ENCODE data around the gene SRP68.
"Not testable (repeated sequence)": the region's sequence is repeated elsewhere in the genome, so short reads cannot be mapped to it uniquely, and the experiment has no call there.

SRP68 gene

GRCh38 chr17:76089680-76090516 lies 17.6 kb upstream of the SRP68 start:
- no peak for DNase-seq

DNA sequence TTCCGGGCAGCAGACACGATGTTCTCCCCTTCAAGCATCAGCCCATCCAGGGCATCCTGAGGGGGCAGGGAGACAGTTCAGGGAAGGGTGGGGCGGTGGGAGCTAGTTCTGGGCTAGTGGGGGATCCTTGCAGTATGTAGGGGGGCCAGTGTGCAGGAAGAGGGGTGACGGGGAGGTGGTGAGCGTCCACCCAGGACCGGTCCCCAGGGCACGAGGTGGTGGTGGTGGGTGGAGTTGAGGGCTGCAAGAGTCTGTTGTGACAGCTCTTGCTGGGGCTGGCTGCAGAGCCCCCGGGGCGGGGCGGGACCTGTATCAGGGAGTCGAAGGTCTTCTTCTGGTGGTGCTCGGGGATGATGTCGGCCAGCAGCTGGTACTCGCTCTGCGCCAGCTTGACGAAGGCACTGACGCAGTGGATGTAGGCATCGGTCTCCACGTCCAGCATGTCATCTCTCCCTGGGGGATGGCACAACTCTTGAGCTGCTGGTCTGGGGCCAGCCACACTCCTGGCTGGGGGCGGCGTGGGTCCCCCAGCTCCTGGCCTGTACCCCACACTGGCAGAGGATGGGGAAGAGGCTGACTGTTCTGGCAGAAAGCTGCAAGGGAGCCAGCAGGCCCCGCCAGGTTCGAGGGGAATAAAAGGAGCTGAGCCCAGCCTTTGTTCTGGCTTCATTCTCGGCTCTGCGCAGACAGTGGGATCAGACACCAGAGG lies 16.7 kb upstream of the SRP68 start:
- DNase-seq = no peak

DNA sequence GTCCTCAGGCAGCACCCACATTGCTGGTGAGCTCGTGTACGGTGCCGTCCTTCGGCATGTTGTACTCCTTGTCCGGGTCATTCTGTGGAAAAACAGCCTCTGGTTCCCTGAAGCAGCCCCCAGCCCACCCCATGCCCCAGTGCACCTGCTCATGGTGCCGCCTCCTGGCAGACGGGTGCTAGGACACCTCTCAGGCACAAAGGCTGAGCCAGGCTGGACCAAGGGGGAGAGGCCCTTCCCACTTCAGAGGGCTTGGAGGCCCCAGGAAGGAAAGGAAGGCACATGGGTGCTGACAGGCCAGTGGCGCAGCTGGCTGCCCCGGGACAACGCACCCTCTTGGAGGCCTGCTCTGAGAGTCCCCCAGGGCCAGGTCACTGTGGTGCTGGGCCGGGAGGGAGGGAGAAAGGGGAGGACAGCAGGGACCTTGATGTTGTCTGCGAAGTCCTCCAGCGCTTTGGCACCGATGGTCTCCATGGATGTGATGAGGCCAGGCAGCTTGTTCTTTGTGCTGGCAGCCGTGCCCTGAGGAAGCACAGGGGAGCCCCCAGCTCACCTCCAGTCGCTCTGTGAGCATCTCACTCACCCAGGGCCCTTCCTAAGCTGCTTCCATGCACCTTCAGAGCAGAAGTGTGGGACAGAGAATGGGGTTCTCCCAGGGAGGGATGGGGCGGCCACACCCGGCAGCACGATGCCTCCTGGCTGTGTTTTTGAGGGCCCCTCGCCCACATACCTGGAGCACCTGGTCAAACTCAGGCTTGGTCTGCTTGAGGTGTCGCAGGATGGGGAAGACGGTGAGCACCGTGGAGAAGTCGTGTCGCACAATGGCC lies 15.9 kb upstream of the SRP68 start:
- no peak for DNase-seq

DNA sequence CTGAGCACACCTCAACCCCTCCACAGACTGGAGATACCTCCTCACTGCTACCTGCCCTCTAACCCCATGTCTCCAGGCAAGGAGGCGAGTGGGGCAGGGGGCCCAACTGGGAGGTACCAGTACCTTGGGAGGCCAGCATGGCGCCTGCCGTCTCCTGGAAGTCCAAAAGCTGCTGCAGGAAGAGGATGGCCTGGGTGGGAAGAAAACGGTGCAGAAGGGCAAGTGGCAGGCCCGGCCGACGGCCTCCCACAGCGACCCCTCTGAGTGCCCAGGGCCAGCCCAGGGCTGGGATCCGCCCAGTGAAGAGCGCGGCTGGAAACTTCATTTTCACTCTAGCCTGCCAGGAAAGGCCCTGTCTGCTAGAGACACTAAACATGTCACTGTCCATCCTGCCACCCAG lies 15.2 kb upstream of the SRP68 start:
- no peak for DNase-seq

DNA sequence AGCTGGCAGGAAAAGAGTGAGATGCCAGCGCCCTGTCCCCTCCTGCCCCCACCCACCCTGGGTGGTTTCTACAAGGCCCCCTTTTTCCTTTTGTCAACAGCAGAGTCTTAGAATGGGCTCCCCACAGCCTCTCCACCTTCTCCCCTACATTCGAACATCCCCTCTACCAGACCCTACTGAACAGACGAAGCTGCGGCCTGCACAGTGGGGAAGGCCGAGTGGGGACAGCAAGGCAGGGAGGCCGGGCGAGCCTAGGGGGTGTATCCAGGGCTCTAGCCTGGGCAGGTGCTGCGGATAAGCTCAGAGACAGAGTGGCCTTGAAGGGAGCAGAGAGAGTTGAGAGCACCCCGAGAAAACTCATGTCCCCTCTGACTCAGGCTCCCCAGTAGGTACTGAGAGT lies 14.1 kb upstream of the SRP68 start:
- DNase-seq = no peak

DNA sequence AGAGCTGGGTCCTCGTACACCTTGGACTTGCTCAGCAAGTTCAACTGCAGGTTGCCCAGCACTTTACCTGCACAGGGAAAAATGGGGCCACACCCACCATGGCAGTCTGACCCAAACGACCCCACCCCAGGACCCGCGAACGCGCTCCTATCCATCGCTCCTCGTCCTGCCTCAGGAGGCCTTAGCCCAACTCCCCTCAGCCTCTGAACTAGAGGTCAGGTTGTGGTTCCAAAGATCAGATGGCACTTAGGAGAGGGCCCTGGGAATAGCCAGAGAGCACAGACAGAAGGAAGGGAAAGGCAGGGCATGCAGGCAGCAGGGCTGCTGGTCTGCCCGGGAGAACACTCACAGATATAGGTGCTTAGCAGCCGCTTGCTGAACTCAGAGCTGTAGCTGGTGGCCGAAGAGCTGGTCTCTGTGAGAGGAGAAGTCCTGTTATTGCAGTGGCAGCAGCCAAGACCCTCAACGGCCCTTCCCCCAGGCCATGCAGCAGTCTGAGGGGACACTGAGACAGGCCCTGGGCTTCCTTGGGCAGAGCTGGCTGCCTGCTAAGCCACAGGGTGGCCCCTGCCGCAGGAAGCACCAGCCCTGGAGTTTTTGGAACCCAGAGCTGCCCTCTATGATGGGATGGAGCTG lies 13.5 kb upstream of the SRP68 start:
- no peak for DNase-seq

DNA sequence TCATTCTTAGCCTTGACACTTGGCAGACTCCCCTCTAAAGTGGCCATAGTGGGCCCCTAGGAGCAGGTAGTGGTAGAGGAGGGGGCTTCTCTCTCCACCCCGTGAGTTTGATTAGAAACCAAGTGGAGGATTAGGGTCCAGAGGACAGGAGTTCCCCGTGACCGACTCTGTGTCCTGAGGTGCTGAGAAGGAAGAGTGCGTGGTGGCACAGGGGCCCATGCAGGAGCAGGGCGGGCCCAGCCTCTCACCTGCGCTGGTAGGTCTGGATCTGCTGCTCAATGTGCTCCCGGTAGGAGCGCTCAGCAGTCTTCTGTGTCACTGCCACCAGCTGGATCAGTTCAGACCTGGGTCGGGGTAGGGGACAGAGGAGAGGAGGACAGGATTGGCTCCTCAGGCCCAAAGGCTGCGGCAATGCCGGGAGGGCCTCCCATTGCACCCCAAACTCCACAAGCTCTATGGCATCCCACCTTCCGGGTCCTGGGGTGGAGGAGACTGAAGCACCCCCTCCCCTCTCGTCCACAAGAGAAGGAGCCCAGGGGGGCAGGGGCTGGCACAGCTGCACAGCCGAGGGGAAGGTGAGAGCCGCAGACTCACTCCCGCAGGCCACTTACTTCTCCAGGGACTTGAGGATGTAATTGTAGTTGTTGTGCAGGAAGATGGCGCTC lies 12.9 kb upstream of the SRP68 start:
- DNase-seq = no peak

DNA sequence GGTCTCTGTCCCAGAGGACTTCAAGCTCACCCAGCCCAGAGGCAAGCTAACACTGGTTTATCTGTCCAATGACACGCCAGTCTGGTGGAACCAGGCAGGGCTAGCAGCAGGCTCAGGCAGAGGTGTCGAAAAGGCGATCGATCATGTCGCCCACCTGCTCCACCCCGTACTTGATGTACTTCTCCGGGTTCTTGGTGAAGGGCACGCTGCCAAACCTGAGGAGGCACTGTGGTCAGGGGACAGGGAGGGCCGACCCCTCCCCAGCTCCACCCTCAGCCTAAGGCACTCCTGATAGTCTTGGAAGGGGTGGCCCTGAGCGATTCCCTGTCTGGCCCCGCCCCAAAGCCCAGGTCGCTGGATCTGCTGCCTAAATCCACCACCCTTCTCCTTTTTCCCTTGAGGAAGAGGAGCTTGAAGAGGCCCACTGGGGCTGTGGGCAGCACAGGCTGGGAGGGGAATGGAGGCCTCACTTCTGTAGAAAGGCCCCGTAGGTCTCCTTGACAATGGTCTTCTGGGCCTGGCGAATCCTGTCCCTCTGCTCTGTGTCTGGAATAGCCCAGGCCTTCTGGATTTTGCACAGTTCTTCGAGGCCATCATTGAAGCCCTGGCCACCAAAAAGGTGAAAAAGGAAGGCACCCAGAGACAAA lies 11.3 kb upstream of the SRP68 start:
- DNase-seq = no peak

GRCh38 chr17:76082326-76083251 lies 10.3 kb upstream of the SRP68 start:
- DNase-seq = no peak

GRCh38 chr17:76081295-76082210 lies 9.2 kb upstream of the SRP68 start:
- no peak for DNase-seq

DNA sequence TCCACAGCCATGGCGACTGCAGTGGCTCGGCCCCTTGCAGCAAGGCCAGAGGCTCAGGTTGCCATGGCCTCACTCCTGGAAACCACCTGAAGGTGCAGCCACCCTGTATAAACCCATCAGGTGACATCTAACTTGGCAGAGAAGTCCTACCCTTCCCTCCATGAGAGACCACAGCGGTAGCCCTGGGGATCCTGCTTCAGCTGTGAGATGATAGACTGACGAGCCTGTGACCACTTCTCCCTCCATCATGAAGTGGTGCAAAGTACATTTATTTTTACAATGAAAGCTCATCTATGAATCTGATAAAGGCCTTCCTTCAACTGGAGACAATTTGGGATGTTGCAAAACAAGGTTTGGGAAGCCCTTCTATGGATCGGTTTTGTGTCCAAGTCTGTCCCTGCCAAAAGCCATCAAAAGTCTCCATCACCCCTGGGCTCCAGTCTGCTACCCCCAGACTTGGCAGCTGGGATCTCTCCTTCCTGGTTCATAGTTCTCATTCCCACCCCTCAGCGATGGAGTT lies 8.5 kb upstream of the SRP68 start:
- no peak for DNase-seq

DNA sequence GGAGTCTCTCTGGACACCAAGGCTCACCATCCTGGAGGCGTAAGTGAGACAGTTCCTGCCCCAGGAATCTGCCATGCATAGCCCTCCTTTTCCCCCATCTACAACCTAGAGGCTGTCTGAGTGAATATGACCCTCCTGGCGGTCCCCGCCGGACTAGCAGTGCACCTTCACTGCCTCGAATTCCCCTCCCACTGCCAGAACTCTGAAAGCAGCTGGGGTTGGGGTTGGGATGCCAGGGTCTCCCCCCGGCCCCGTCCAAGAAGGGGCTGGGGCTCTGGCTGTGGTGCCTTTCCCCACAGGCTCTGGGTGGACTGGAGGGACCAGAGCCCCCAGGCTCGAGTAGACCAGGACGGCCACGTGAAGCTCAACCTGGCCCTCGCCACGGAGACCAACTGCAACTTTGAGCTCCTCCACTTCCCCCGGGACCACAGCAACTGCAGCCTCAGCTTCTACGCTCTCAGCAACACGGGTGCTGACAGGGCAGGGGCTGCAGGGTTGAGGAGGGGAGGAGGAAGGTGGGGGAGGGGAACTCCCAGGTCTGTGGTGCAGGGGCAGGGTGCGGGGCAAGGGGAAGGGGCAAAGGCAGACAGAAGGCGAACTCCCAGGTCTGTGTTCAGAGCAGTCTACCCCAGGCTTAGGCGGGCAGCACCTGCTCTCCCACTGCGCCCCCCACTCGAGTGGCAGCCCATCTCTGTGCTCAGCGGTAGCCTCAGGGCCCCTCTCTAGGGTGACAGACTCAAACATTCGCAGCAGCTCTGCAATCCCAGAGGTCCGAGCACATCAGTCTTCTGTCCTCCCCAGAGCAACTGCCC lies 7.8 kb upstream of the SRP68 start:
- no peak for DNase-seq

GRCh38 chr17:76079535-76079955 lies 7.2 kb upstream of the SRP68 start:
- no peak for DNase-seq

DNA sequence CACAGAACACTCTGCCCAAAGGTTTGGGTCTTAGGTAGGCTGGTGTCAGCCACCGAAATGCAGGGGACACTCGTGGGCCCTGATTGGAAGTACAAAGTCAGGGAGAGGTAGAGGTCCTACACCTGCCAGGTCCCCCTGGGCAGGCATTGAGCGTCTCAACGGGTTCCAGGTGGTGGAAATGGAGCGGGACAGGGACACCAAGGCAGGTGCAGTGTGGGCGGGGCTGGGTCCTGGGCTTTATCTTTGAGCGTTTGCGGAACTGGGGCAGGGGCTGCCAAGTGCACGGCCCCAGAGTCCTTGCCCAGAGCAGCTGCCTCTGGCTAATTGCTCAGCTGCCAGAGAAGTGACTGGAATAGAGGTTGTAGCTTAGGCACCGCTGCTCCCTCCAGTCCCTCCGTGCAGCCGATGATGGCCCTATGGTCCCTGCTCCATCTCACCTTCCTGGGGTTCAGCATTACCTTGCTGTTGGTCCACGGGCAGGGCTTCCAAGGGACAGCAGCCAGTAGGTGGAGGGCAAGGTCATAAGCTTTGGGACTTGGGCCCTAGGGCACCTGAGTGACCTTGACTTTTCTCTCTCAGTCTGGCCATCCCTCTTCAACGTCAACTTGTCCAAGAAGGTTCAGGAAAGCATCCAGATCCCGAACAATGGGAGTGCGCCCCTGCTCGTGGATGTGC lies 6.7 kb upstream of the SRP68 start, which contains the start of gene ZACN:
ZACN (plus strand) TSS at position 323 of the 675 bp plus-strand sequence; CDS start at position 406, 83 bp downstream.
- DNase-seq = no peak

GRCh38 chr17:76078370-76078769 lies 6.1 kb upstream of the SRP68 start:
- not testable (repeated sequence) for DNase-seq

DNA sequence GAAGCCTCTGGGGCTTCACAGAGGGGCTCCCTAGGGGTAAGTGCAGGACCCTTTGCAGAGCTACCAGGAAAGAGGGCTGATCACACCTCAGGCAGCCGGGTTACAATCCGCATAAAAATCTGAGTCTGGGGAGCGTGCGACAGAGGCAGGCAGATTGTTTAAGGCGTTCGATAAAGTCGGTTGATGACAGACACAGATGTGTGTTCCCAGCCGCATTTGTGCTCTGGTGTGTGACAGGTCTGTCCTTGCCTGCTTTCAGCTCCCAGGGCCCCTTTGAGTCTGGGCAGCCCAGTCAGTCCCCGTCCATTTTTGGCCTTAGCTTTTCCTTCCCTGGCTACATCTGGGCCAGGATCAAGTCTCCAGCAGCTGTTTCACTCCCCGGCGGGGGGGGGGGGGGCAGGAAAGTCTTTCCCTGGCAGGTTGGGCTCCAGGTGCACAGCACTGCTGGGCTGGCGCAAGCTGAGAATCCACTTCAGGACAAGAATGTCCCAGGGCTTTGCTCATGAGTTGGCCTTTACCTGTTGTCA lies 5.3 kb upstream of the SRP68 start:
- no peak for DNase-seq
